T-helper 17 cell (primary cell): ENCODE results near the gene RECQL. TPM values are rescaled to one million over a fixed set of nuclear protein-coding genes. Genes with fewer than 3 reads are reported as not detected.
"Not testable (repeated sequence)": the region's sequence is repeated elsewhere in the genome, so short reads cannot be mapped to it uniquely, and the experiment has no call there.

Experiments used
- ATAC-seq: fragments of 150-1000 bp; cut with Tn5 transposase; 2 replicates; pipeline ENCODE4 v1.10.0; 2021; ENCODE audit warnings: mild to moderate bottlenecking, moderate library complexity
- DNase-seq, 3 donors: peaks; one replicate each; pipeline versions ENCODE4 v3.0.0 to v3.0.0-alpha.2; 2020 to 2021
- H3K9me3 ChIP-seq: one replicate; pipeline ENCODE4 v1.7.0; 2013; ENCODE audit warnings: low read length, mild to moderate bottlenecking; ENCODE audit not compliant: control insufficient read depth, poor library complexity, severe bottlenecking
- H3K27ac Mint-ChIP-seq: one replicate; pipeline ENCODE4 v1.8.0; 2022; ENCODE audit warnings: mild to moderate bottlenecking, moderate library complexity, mixed read lengths
- H3K27me3 Mint-ChIP-seq: one replicate; pipeline ENCODE4 v1.8.0; 2022; ENCODE audit warnings: mixed read lengths
- H3K36me3 Mint-ChIP-seq: one replicate; pipeline ENCODE4 v1.8.0; 2022; ENCODE audit warnings: low read depth, mixed read lengths
- H3K4me1 Mint-ChIP-seq: one replicate; pipeline ENCODE4 v1.8.0; 2022; ENCODE audit warnings: mild to moderate bottlenecking, mixed read lengths
- H3K4me3 Mint-ChIP-seq: one replicate; pipeline ENCODE4 v1.8.0; 2022; ENCODE audit warnings: mild to moderate bottlenecking, moderate library complexity, mixed read lengths
- total RNA-seq, 4 donors: library from RNA in 2 of 4; stranded (reverse) in 2 of 4; gene quantifications; one replicate each; pipeline ENCODE4 v1.2.3 and lab custom pipeline; 2022 to 2026

The RECQL gene
- total RNA-seq, 2 donors from 2014 or later = 23.8 to 28.0 TPM

- ATAC-seq = no peak
- DNase-seq = no peak
- H3K27me3 Mint-ChIP-seq = no peaks in the 10 kb centered on the region
- no peak overlapping the region for H3K4me3 Mint-ChIP-seq
- H3K4me1 Mint-ChIP-seq = peaks cover 6% of the 10 kb centered on the region
- no peak overlapping the region for H3K27ac Mint-ChIP-seq
- no peaks in the 10 kb centered on the region for H3K9me3 ChIP-seq
- peaks cover 7% of the 10 kb centered on the region for H3K36me3 Mint-ChIP-seq
Measured at GRCh38 chr12:21483531-21483930, 17.9 kb downstream of the RECQL start.

- DNase-seq (no peak), ATAC-seq (no peak)
- no peaks in the 10 kb centered on the region for H3K27me3 Mint-ChIP-seq
- H3K9me3 ChIP-seq = no peaks in the 10 kb centered on the region
- H3K27ac Mint-ChIP-seq = no peak overlapping the region
- no peak overlapping the region for H3K4me3 Mint-ChIP-seq
- H3K36me3 Mint-ChIP-seq = no peaks in the 10 kb centered on the region
- H3K4me1 Mint-ChIP-seq = peaks cover 2% of the 10 kb centered on the region
Measured at GRCh38 chr12:21478756-21479455, 22.5 kb downstream of the RECQL start.

GRCh38 chr12:21476949-21477348 lies 24.5 kb downstream of the RECQL start:
- Mint-ChIP-seq H3K4me1 (peaks cover 2% of the 10 kb centered on the region), H3K4me3 (no peak overlapping the region), H3K36me3 (peaks cover 3% of the 10 kb centered on the region), H3K27ac (peak overlapping the region; percentile 41), H3K27me3 (no peaks in the 10 kb centered on the region)
- ATAC-seq (no peak), DNase-seq (no peak)
- no peaks in the 10 kb centered on the region for H3K9me3 ChIP-seq

GRCh38 chr12:21475552-21475951 lies 25.9 kb downstream of the RECQL start:
- H3K27ac Mint-ChIP-seq = peak overlapping the region; percentile 32
- H3K4me3 Mint-ChIP-seq = no peak overlapping the region
- ATAC-seq = no peak
- DNase-seq = no peak
- no peaks in the 10 kb centered on the region for H3K27me3 Mint-ChIP-seq
- H3K36me3 Mint-ChIP-seq = peaks cover 3% of the 10 kb centered on the region
- peaks cover 2% of the 10 kb centered on the region for H3K4me1 Mint-ChIP-seq
- no peaks in the 10 kb centered on the region for H3K9me3 ChIP-seq

GRCh38 chr12:21472197-21472823 lies 29.1 kb downstream of the RECQL start:
- H3K4me1 Mint-ChIP-seq = no peaks in the 10 kb centered on the region
- H3K27me3 Mint-ChIP-seq = no peaks in the 10 kb centered on the region
- H3K9me3 ChIP-seq = no peaks in the 10 kb centered on the region
- no peak for ATAC-seq
- H3K36me3 Mint-ChIP-seq = peaks cover 3% of the 10 kb centered on the region
- no peak for DNase-seq
- H3K4me3 Mint-ChIP-seq = no peak overlapping the region
- H3K27ac Mint-ChIP-seq = no peak overlapping the region

GRCh38 chr12:21471294-21471693 lies 30.1 kb downstream of the RECQL start:
- Mint-ChIP-seq H3K4me3 (no peak overlapping the region), H3K27ac (no peak overlapping the region), H3K27me3 (no peaks in the 10 kb centered on the region), H3K4me1 (no peaks in the 10 kb centered on the region), H3K36me3 (peaks cover 3% of the 10 kb centered on the region)
- no peaks in the 10 kb centered on the region for H3K9me3 ChIP-seq
- ATAC-seq = no peak
- DNase-seq = no peak

GRCh38 chr12:21467334-21467733 lies 34.1 kb downstream of the RECQL start:
- not testable (repeated sequence) for H3K9me3 ChIP-seq, H3K36me3 Mint-ChIP-seq, H3K27ac Mint-ChIP-seq, H3K4me1 Mint-ChIP-seq, H3K27me3 Mint-ChIP-seq, ATAC-seq, H3K4me3 Mint-ChIP-seq, DNase-seq

- Mint-ChIP-seq H3K27ac (peak overlapping the region; percentile 3), H3K4me1 (peaks cover 30% of the 10 kb centered on the region), H3K36me3 (peaks cover 6% of the 10 kb centered on the region), H3K4me3 (no peak overlapping the region), H3K27me3 (no peaks in the 10 kb centered on the region)
- DNase-seq (no peak), ATAC-seq (no peak)
- no peaks in the 10 kb centered on the region for H3K9me3 ChIP-seq
Measured at GRCh38 chr12:21459474-21459873, 42.0 kb downstream of the RECQL start.

GRCh38 chr12:21456291-21456780 lies 45.1 kb downstream of the RECQL start:
- peaks cover 4% of the 10 kb centered on the region for H3K36me3 Mint-ChIP-seq
- ATAC-seq (peak; percentile 89), DNase-seq (no peak)
- H3K9me3 ChIP-seq = no peaks in the 10 kb centered on the region
- H3K27ac Mint-ChIP-seq = peak overlapping the region; percentile 93
- peak overlapping the region; percentile 60 for H3K4me3 Mint-ChIP-seq
- H3K4me1 Mint-ChIP-seq = peaks cover 37% of the 10 kb centered on the region
- H3K27me3 Mint-ChIP-seq = no peaks in the 10 kb centered on the region

- Mint-ChIP-seq H3K36me3 (peaks cover 4% of the 10 kb centered on the region), H3K27ac (peak overlapping the region; percentile 92), H3K4me3 (peak overlapping the region; percentile 84), H3K27me3 (no peaks in the 10 kb centered on the region), H3K4me1 (peaks cover 37% of the 10 kb centered on the region)
- DNase-seq (no peak), ATAC-seq (peak; percentile 16)
- H3K9me3 ChIP-seq = no peaks in the 10 kb centered on the region
Measured at GRCh38 chr12:21453312-21453852, 48.1 kb downstream of the RECQL start.

- peak overlapping the region; percentile 32 for H3K27ac Mint-ChIP-seq
- ATAC-seq (no peak), DNase-seq (no peak)
- no peak overlapping the region for H3K4me3 Mint-ChIP-seq
- H3K27me3 Mint-ChIP-seq = no peaks in the 10 kb centered on the region
- H3K36me3 Mint-ChIP-seq = peaks cover 2% of the 10 kb centered on the region
- no peaks in the 10 kb centered on the region for H3K9me3 ChIP-seq
- H3K4me1 Mint-ChIP-seq = peaks cover 26% of the 10 kb centered on the region
Measured at GRCh38 chr12:21451529-21451928, 49.9 kb downstream of the RECQL start.

- no peaks in the 10 kb centered on the region for H3K27me3 Mint-ChIP-seq
- no peak for DNase-seq
- H3K9me3 ChIP-seq = no peaks in the 10 kb centered on the region
- H3K4me3 Mint-ChIP-seq = no peak overlapping the region
- H3K4me1 Mint-ChIP-seq = peaks cover 25% of the 10 kb centered on the region
- peak overlapping the region; percentile 89 for H3K27ac Mint-ChIP-seq
- no peak for ATAC-seq
- peaks cover 12% of the 10 kb centered on the region for H3K36me3 Mint-ChIP-seq
Measured at GRCh38 chr12:21444193-21445146, 57.0 kb downstream of the RECQL start.

GRCh38 chr12:21439347-21439746 lies 62.1 kb downstream of the RECQL start:
- ATAC-seq (no peak), DNase-seq (no peak)
- H3K36me3 Mint-ChIP-seq = peaks cover 7% of the 10 kb centered on the region
- H3K27me3 Mint-ChIP-seq = no peaks in the 10 kb centered on the region
- no peaks in the 10 kb centered on the region for H3K9me3 ChIP-seq
- peak overlapping the region; percentile 99 for H3K27ac Mint-ChIP-seq
- H3K4me1 Mint-ChIP-seq = peaks cover 39% of the 10 kb centered on the region
- peak overlapping the region; percentile 97 for H3K4me3 Mint-ChIP-seq
